B cell (primary cell): ENCODE results near the gene RSPH1. TPM values are rescaled to one million over a fixed set of nuclear protein-coding genes. Genes with fewer than 3 reads are reported as not detected.

Experiments
- ATAC-seq: fragments of 200-7000 bp; cut with Tn5 transposase; one replicate; pipeline ENCODE4 v1.10.0; 2021; ENCODE audit warnings: low read depth, mild to moderate bottlenecking, moderate number of reproducible peaks, moderate library complexity
- CTCF ChIA-PET: fragments of 350-600 bp; sonication (Branson Sonifier 250); formaldehyde crosslinking; loops from one replicate; lab custom pipeline; 2021; ENCODE audit warnings: antibody characterized with exemption, inconsistent platforms; lab: Charles Lee
- POLR2A ChIA-PET: fragments of 350-600 bp; sonication (Branson Sonifier 250); formaldehyde crosslinking; loops from one replicate; lab custom pipeline; 2021; ENCODE audit warnings: antibody characterized with exemption; lab: Charles Lee
- DNase-seq: peaks from one replicate; pipeline ENCODE4 v3.0.0; 2013
- H2AFZ ChIP-seq: 2 replicates; pipeline ENCODE4 v1.6.1; 2012; ENCODE audit warnings: mild to moderate bottlenecking, low read depth, low read length; ENCODE audit not compliant: insufficient read depth, poor library complexity, severe bottlenecking
- H3K27ac ChIP-seq, 2 donors: 1 replicate in 1 of 2; 2 replicates in 1 of 2; pipeline ENCODE4 v1.5.1; 2012 to 2013; ENCODE audit warnings: low read length in 2 of 2, mild to moderate bottlenecking in 2 of 2, moderate library complexity in 1 of 2
- H3K27me3 ChIP-seq, 4 experiments: fragments of 200-600 bp in 1 of 4; sonication (generic) in 1 of 4; replicated peaks in 1 of 4; 1 replicate in 2 of 4; 2 replicates in 2 of 4; pipeline versions ENCODE4 v1.6.1 to v1.7.0; 2013 to 2016; ENCODE audit warnings: low read length in 3 of 4, mild to moderate bottlenecking in 2 of 4, mixed read lengths in 1 of 4, moderate library complexity in 1 of 4; ENCODE audit not compliant: insufficient read depth in 4 of 4, control insufficient read depth in 3 of 4; ENCODE audit errors: control extremely low read depth in 1 of 4
- H3K36me3 ChIP-seq, 2 experiments: replicated peaks in 1 of 2; 1 replicate in 1 of 2; 2 replicates in 1 of 2; pipeline versions ENCODE4 v1.6.1 to v1.7.1; 2013; ENCODE audit warnings: low read length in 1 of 2; ENCODE audit not compliant: insufficient read depth in 2 of 2, control insufficient read depth in 1 of 2; ENCODE audit errors: control extremely low read depth in 1 of 2, extremely low read depth in 1 of 2
- H3K4me1 ChIP-seq, 2 donors: fragments of 200-600 bp in 1 of 2; sonication (generic) in 1 of 2; 1 replicate in 1 of 2; 2 replicates in 1 of 2; pipeline versions ENCODE4 v1.5.1 to v1.6.1; 2013 to 2017; ENCODE audit warnings: low read length in 2 of 2; ENCODE audit not compliant: control insufficient read depth in 2 of 2, insufficient read depth in 2 of 2
- H3K4me2 ChIP-seq: replicated peaks from 2 replicates; pipeline ENCODE3; 2012; ENCODE audit warnings: mild to moderate bottlenecking, low read depth, low read length; ENCODE audit not compliant: poor library complexity, severe bottlenecking
- H3K4me3 ChIP-seq, 5 experiments: fragments of 200-600 bp in 1 of 5; sonication (generic) in 1 of 5; 1 replicate in 3 of 5; 2 replicates in 2 of 5; pipeline versions ENCODE4 v1.5.1 to v1.7.0; 2011 to 2016; ENCODE audit warnings: low read length in 4 of 5, mild to moderate bottlenecking in 4 of 5, low read depth in 2 of 5, control low read depth in 1 of 5, moderate library complexity in 1 of 5; ENCODE audit not compliant: insufficient read depth in 1 of 5; ENCODE audit errors: control extremely low read depth in 1 of 5, extremely low read depth in 1 of 5
- H3K79me2 ChIP-seq: fragments of 200-600 bp; sonication (generic); one replicate; pipeline ENCODE4 v1.6.0; 2016; ENCODE audit warnings: low read length; ENCODE audit not compliant: control insufficient read depth, insufficient read depth
- H3K9ac ChIP-seq: fragments of 200-600 bp; sonication (generic); 2 replicates; pipeline ENCODE4 v1.6.1; 2017; ENCODE audit warnings: mild to moderate bottlenecking, low read length, moderate library complexity
- H3K9me3 ChIP-seq, 3 donors: one replicate each; pipeline versions ENCODE4 v1.6.1 to v1.7.1; 2013; ENCODE audit warnings: low read length in 2 of 3; ENCODE audit not compliant: control insufficient read depth in 2 of 3, insufficient read depth in 1 of 3; ENCODE audit errors: control extremely low read depth in 1 of 3
- H4K20me1 ChIP-seq: 2 replicates; pipeline ENCODE4 v1.6.0; 2012; ENCODE audit warnings: mild to moderate bottlenecking, low read length; ENCODE audit not compliant: insufficient read depth, control insufficient read depth, poor library complexity, severe bottlenecking
- H3K27ac Mint-ChIP-seq: one replicate; pipeline ENCODE4 v1.8.0; 2021; ENCODE audit warnings: mixed read lengths
- H3K27me3 Mint-ChIP-seq: one replicate; pipeline ENCODE4 v1.8.0; 2021; ENCODE audit warnings: mixed read lengths
- H3K4me1 Mint-ChIP-seq: one replicate; pipeline ENCODE4 v1.8.0; 2021; ENCODE audit warnings: mixed read lengths
- H3K4me3 Mint-ChIP-seq: one replicate; pipeline ENCODE4 v1.8.0; 2021; ENCODE audit warnings: mixed read lengths
- H3K9me3 Mint-ChIP-seq: one replicate; pipeline ENCODE4 v1.8.0; 2022; ENCODE audit warnings: mixed read lengths; ENCODE audit not compliant: insufficient read depth
- EZH2 ChIP-seq: IDR thresholded peaks from 2 replicates; pipeline ENCODE4 v1.6.1; 2012; ENCODE audit warnings: borderline replicate concordance, low read depth, mild to moderate bottlenecking, moderate library complexity, low read length; ENCODE audit not compliant: insufficient read depth, poor library complexity, severe bottlenecking
- WGBS: methylation state at CpG from one replicate; pipeline ENCODE4 v1.1.5; 2013; ENCODE audit warnings: missing lambda C conversion rate; ENCODE audit not compliant: insufficient coverage; 5-methylcytosine and 5-hydroxymethylcytosine counted together
- intact Hi-C: fragments of 100-400 bp; cut with micrococcal nuclease; formaldehyde crosslinking; loops from one replicate; pipeline ENCODE4 v1.10.0; 2022
- polyA plus RNA-seq: library from polyadenylated mRNA; depleted of rRNA; stranded (reverse); fragments of >200 nt; gene quantifications from 2 replicates; pipeline ENCODE4 v1.2.3, GENCODE V29; 2012
- total RNA-seq, 2 donors: library from RNA; stranded (reverse); fragments of 120-200 nt in 1 of 2; gene quantifications; 1 replicate in 1 of 2; 2 replicates in 1 of 2; pipeline versions ENCODE4 v1.2.3 to v1.2.4, GENCODE V29; 2013 to 2022
- TF ChIP-seq, protein P1 (sequence below): fragments of 200-600 bp; IDR thresholded peaks from one replicate; pipeline ENCODE4 v1.8.0; 2022; ENCODE audit warnings: antibody characterized with exemption, mild to moderate bottlenecking

Gene RSPH1
- total and polyA plus RNA-seq, 2 donors (not counting 1 experiment from before 2014, with no cell fraction given): 0.10 to 0.64 TPM

DNA sequence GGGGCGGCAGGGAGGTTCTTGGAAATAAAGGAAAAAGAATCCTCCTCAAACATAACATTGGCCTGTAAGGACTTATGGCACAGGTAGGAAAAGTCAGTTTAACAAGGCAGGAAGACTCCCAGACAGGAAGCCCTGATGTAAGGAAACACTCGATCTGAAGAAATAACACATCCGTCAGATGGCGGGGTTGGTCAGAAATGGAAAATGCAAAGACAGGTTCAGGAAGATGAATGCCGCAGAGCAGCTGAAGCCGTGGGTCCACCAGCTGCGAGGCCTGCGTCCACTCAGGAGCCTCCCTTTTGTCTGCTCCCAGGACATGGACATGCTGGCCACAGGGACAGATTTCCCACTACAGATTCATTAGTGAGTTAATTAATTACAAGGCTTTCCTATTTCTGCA, 3.8 kb downstream of the RSPH1 start:
- no peak for ATAC-seq
- no peak overlapping the region for H3K4me3 Mint-ChIP-seq
- 8% methylated on average over 6 of the region's 8 CpGs for WGBS

DNA sequence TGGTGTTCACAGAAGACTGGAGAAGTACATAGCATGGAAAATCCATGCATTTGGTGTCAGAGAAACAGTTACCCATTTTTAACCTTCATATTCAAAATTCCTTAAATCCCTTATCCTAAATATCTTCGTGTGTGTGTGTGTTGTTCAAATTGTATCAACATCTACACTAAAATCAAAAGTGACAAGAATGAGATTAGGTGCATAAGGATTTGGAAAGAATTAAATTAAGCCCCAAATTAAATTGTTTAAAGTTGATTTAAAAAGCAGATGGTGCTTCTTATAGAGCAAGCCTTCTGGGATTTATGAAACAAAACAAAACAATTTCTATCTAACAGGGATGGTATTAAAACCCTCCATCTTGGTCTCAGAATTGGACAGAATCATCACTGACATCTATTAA, 4.7 kb downstream of the RSPH1 start:
- H3K9me3 Mint-ChIP-seq: no peaks in the 10 kb centered on the region
- H3K9me3 ChIP-seq: peaks cover 0 to 7% (median 0%) of the 10 kb centered on the region in 3 donors
- no peak overlapping the region for H3K27ac Mint-ChIP-seq
- no peak overlapping the region for H3K9ac ChIP-seq
- no peak overlapping the region for H2AFZ ChIP-seq
- H3K4me3 ChIP-seq: no peak overlapping the region
- H3K79me2 ChIP-seq: no peaks in the 10 kb centered on the region
- WGBS: no CpG with 5 or more reads among the region's 1 CpG
- H3K36me3 ChIP-seq: no peaks in the 10 kb centered on the region
- no peak for ATAC-seq
- peaks cover 9% of the 10 kb centered on the region for H3K4me1 Mint-ChIP-seq
- ChIA-PET CTCF (interaction anchor here (1.4 kb wide), 1 partner anchor 45 kb away, joined by 5 read pairs; no protein-coding TSS in a partner anchor), POLR2A (no interaction called here)
- no peak overlapping the region for H3K4me3 Mint-ChIP-seq
- H3K4me2 ChIP-seq: no peak overlapping the region
- peaks cover 0 to 20% (median 0%) of the 10 kb centered on the region in 4 experiments for H3K27me3 ChIP-seq
- no peak overlapping the region for H3K27ac ChIP-seq
- TF ChIP-seq, protein P1, sequence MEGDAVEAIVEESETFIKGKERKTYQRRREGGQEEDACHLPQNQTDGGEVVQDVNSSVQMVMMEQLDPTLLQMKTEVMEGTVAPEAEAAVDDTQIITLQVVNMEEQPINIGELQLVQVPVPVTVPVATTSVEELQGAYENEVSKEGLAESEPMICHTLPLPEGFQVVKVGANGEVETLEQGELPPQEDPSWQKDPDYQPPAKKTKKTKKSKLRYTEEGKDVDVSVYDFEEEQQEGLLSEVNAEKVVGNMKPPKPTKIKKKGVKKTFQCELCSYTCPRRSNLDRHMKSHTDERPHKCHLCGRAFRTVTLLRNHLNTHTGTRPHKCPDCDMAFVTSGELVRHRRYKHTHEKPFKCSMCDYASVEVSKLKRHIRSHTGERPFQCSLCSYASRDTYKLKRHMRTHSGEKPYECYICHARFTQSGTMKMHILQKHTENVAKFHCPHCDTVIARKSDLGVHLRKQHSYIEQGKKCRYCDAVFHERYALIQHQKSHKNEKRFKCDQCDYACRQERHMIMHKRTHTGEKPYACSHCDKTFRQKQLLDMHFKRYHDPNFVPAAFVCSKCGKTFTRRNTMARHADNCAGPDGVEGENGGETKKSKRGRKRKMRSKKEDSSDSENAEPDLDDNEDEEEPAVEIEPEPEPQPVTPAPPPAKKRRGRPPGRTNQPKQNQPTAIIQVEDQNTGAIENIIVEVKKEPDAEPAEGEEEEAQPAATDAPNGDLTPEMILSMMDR: no peak
- no peak for TF ChIP-seq EZH2
- peaks cover 13% of the 10 kb centered on the region for H3K27me3 Mint-ChIP-seq
- DNase-seq: no peak
- intact Hi-C loops: no loop called here
- no peaks in the 10 kb centered on the region for H4K20me1 ChIP-seq
- peaks cover 4 to 6% of the 10 kb centered on the region in 2 donors for H3K4me1 ChIP-seq

More for the DNA sequence above, 3.8 kb downstream of the RSPH1 start:
- Histone ChIP-seq H3K27me3 (peaks cover 0 to 13% (median 0%) of the 10 kb centered on the region in 4 experiments), H3K4me3 (no peak overlapping the region), H3K9me3 (peaks cover 0 to 7% (median 0%) of the 10 kb centered on the region in 3 donors), H4K20me1 (no peaks in the 10 kb centered on the region), H3K4me1 (peaks cover 10 to 13% of the 10 kb centered on the region in 2 donors), H3K79me2 (no peaks in the 10 kb centered on the region), H3K9ac (no peak overlapping the region), H3K4me2 (no peak overlapping the region), H3K36me3 (no peaks in the 10 kb centered on the region), H3K27ac (no peak overlapping the region), H2AFZ (no peak overlapping the region)
- TF ChIP-seq EZH2: no peak
- TF ChIP-seq, protein P1: no peak
- Mint-ChIP-seq H3K4me1 (peaks cover 15% of the 10 kb centered on the region), H3K27ac (no peak overlapping the region), H3K9me3 (no peaks in the 10 kb centered on the region), H3K27me3 (peaks cover 4% of the 10 kb centered on the region)
- CTCF ChIA-PET: interaction anchor here (1.3 kb wide), 1 partner anchor 14 kb away, joined by 3 read pairs; no protein-coding TSS in a partner anchor
- POLR2A ChIA-PET: no interaction called here
- intact Hi-C loops: no loop called here
- DNase-seq: no peak
